Skin epidermis (tissue), 12 donors: Measurements from ENCODE around the gene ARHGAP42.

Source experiments
- H3K27ac ChIP-seq, 21 experiments: fragments of 200-600 bp; sonication (generic) in 11 of 21; one replicate each; pipeline ENCODE4 v1.5.0; 2020; ENCODE audit warnings: mild to moderate bottlenecking in 3 of 21, inconsistent platforms in 2 of 21, moderate library complexity in 2 of 21
- H3K4me3 ChIP-seq, 7 experiments: fragments of 200-600 bp; sonication (generic) in 2 of 7; one replicate each; pipeline ENCODE4 v1.5.0; 2020; ENCODE audit warnings: inconsistent platforms in 2 of 7, mild to moderate bottlenecking in 2 of 7, moderate library complexity in 1 of 7

Gene ARHGAP42

GRCh38 chr11:100929377-100929776 lies 242.3 kb downstream of the ARHGAP42 start:
- Histone ChIP-seq H3K4me3 (no peak overlapping the region), H3K27ac (no peak overlapping the region)

- Histone ChIP-seq H3K27ac (no peak overlapping the region), H3K4me3 (no peak overlapping the region)
Observed at GRCh38 chr11:100930185-100930778, 243.2 kb downstream of the ARHGAP42 start.

GRCh38 chr11:100932474-100933100 lies 245.5 kb downstream of the ARHGAP42 start:
- Histone ChIP-seq H3K4me3 (no peak overlapping the region), H3K27ac (no peak overlapping the region)

GRCh38 chr11:100936781-100937180 lies 249.7 kb downstream of the ARHGAP42 start:
- H3K27ac ChIP-seq = no peak overlapping the region

GRCh38 chr11:100939571-100939970 lies 252.5 kb downstream of the ARHGAP42 start:
- no peak overlapping the region for H3K4me3 ChIP-seq
- no peak overlapping the region for H3K27ac ChIP-seq

More at GRCh38 chr11:100936781-100937180, 249.7 kb downstream of the ARHGAP42 start:
- no peak overlapping the region for H3K4me3 ChIP-seq

- Histone ChIP-seq H3K4me3 (no peak overlapping the region), H3K27ac (no peak overlapping the region)
Observed at GRCh38 chr11:100940111-100940510, 253.0 kb downstream of the ARHGAP42 start.

- no peak overlapping the region for H3K27ac ChIP-seq
Observed at GRCh38 chr11:100941033-100941432, 253.9 kb downstream of the ARHGAP42 start.

GRCh38 chr11:100942016-100942415 lies 254.9 kb downstream of the ARHGAP42 start:
- no peak overlapping the region for H3K27ac ChIP-seq

More at GRCh38 chr11:100941033-100941432, 253.9 kb downstream of the ARHGAP42 start:
- no peak overlapping the region for H3K4me3 ChIP-seq

GRCh38 chr11:100948936-100949335 lies 261.8 kb downstream of the ARHGAP42 start:
- H3K4me3 ChIP-seq = no peak overlapping the region
- H3K27ac ChIP-seq = no peak overlapping the region

More at GRCh38 chr11:100942016-100942415, 254.9 kb downstream of the ARHGAP42 start:
- no peak overlapping the region for H3K4me3 ChIP-seq

- Histone ChIP-seq H3K27ac (no peak overlapping the region), H3K4me3 (no peak overlapping the region)
Observed at GRCh38 chr11:100949443-100949842, 262.4 kb downstream of the ARHGAP42 start.

GRCh38 chr11:100955318-100955717 lies 268.2 kb downstream of the ARHGAP42 start:
- Histone ChIP-seq H3K4me3 (no peak overlapping the region), H3K27ac (no peak overlapping the region)

GRCh38 chr11:100956351-100956750 lies 269.3 kb downstream of the ARHGAP42 start:
- no peak overlapping the region for H3K27ac ChIP-seq
- H3K4me3 ChIP-seq = no peak overlapping the region

- Histone ChIP-seq H3K4me3 (no peak overlapping the region), H3K27ac (no peak overlapping the region)
Observed at GRCh38 chr11:100957499-100957898, 270.4 kb downstream of the ARHGAP42 start.

- no peak overlapping the region for H3K27ac ChIP-seq
- no peak overlapping the region for H3K4me3 ChIP-seq
Observed at GRCh38 chr11:100961633-100962032, 274.5 kb downstream of the ARHGAP42 start.

- no peak overlapping the region for H3K27ac ChIP-seq
Observed at GRCh38 chr11:100963375-100963774, 276.3 kb downstream of the ARHGAP42 start.

GRCh38 chr11:100964435-100964834 lies 277.3 kb downstream of the ARHGAP42 start:
- no peak overlapping the region for H3K27ac ChIP-seq
- H3K4me3 ChIP-seq = no peak overlapping the region

More at GRCh38 chr11:100963375-100963774, 276.3 kb downstream of the ARHGAP42 start:
- H3K4me3 ChIP-seq = no peak overlapping the region

GRCh38 chr11:100965346-100965745 lies 278.3 kb downstream of the ARHGAP42 start:
- no peak overlapping the region for H3K4me3 ChIP-seq
- no peak overlapping the region for H3K27ac ChIP-seq

GRCh38 chr11:100966366-100966765 lies 279.3 kb downstream of the ARHGAP42 start:
- Histone ChIP-seq H3K4me3 (no peak overlapping the region), H3K27ac (no peak overlapping the region)

GRCh38 chr11:100969008-100969407 lies 281.9 kb downstream of the ARHGAP42 start:
- H3K4me3 ChIP-seq = no peak overlapping the region
- H3K27ac ChIP-seq = no peak overlapping the region

GRCh38 chr11:100970283-100971164 lies 283.4 kb downstream of the ARHGAP42 start:
- H3K4me3 ChIP-seq = no peak overlapping the region

GRCh38 chr11:100972046-100972445 lies 285.0 kb downstream of the ARHGAP42 start:
- Histone ChIP-seq H3K27ac (no peak overlapping the region), H3K4me3 (no peak overlapping the region)

More at GRCh38 chr11:100970283-100971164, 283.4 kb downstream of the ARHGAP42 start:
- no peak overlapping the region for H3K27ac ChIP-seq
